Thyroid gland (tissue), 4 donors: ENCODE results near the gene GGT1.

ENCODE experiments used
- POLR2A ChIP-seq, 2 donors: fragments of 450-650 bp; IDR thresholded peaks; one replicate each; pipeline ENCODE4 v1.6.1; 2017; ENCODE audit warnings: antibody characterized with exemption in 2 of 2, mild to moderate bottlenecking in 2 of 2, moderate library complexity in 1 of 2
- TF ChIP-seq, protein P1 (sequence below), 6 experiments: fragments of 200-600 bp in 3 of 6; fragments of 450-650 bp in 3 of 6; sonication (generic) in 3 of 6; IDR thresholded peaks; one replicate each; pipeline ENCODE4 v1.5.1; 2016 to 2019; ENCODE audit warnings: antibody characterized with exemption in 6 of 6, mild to moderate bottlenecking in 2 of 6, inconsistent platforms in 1 of 6, moderate library complexity in 1 of 6

DNA sequence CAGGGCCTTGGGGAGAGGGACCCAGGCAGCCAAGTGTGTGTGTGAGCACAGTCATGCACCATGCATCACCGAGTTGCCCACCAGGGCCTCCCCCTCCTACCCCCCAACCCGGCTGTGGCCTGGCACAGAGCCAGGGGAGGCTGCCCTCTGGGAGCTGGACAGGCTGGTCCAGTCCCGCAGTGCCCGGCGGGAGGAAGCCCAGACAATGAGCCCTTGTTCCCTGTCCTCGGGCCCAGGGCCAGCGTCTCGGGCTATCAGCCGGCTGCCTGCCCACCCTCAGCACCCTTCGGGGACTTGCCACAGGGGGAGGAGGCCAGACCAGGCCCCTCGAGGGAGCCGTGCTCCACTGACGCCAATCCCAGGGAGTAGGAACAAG lies 14.6 kb upstream of the GGT1 start:
- TF ChIP-seq, protein P1, sequence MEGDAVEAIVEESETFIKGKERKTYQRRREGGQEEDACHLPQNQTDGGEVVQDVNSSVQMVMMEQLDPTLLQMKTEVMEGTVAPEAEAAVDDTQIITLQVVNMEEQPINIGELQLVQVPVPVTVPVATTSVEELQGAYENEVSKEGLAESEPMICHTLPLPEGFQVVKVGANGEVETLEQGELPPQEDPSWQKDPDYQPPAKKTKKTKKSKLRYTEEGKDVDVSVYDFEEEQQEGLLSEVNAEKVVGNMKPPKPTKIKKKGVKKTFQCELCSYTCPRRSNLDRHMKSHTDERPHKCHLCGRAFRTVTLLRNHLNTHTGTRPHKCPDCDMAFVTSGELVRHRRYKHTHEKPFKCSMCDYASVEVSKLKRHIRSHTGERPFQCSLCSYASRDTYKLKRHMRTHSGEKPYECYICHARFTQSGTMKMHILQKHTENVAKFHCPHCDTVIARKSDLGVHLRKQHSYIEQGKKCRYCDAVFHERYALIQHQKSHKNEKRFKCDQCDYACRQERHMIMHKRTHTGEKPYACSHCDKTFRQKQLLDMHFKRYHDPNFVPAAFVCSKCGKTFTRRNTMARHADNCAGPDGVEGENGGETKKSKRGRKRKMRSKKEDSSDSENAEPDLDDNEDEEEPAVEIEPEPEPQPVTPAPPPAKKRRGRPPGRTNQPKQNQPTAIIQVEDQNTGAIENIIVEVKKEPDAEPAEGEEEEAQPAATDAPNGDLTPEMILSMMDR (IDR thresholded peaks at IDR 0.05) = no peak
- no peak for TF ChIP-seq POLR2A (IDR thresholded peaks at IDR 0.05)
